Colonic mucosa (tissue), 4 donors: ENCODE results near the gene MCM3AP. TPM values are rescaled to one million over a fixed set of nuclear protein-coding genes. Genes with fewer than 3 reads are reported as not detected.

Source experiments
- DNase-seq: peaks from one replicate; pipeline ENCODE4 v3.0.0-alpha.2; 2020
- H3K27ac ChIP-seq: fragments of 200-600 bp; one replicate; pipeline ENCODE4 v1.8.0; 2021
- H3K27me3 ChIP-seq: fragments of 200-600 bp; one replicate; pipeline ENCODE4 v1.8.0; 2021
- H3K36me3 ChIP-seq: fragments of 200-600 bp; one replicate; pipeline ENCODE4 v1.8.0; 2021
- H3K4me1 ChIP-seq: fragments of 200-600 bp; one replicate; pipeline ENCODE4 v1.8.0; 2021; ENCODE audit warnings: mild to moderate bottlenecking
- H3K4me3 ChIP-seq: fragments of 200-600 bp; one replicate; pipeline ENCODE4 v1.8.0; 2021
- H3K9ac ChIP-seq, 2 donors: one replicate each; pipeline ENCODE4 v1.7.0; 2013; ENCODE audit warnings: control low read depth in 2 of 2, low read depth in 2 of 2, low read length in 2 of 2
- H3K9me3 ChIP-seq: fragments of 200-600 bp; one replicate; pipeline ENCODE4 v1.8.0; 2021
- intact Hi-C: fragments of 100-400 bp; cut with DNase I; formaldehyde crosslinking; loops from one replicate; pipeline ENCODE4 v1.14.1; 2022
- total RNA-seq, 2 donors: library from RNA; stranded (reverse); fragmentation: NEBNext Ultra II Directional in 1 of 2; extraction: Animal tissue kit (Norgen Biotek cat#: 25700) in 1 of 2; gene quantifications; one replicate each; pipeline ENCODE4 v1.2.1, GENCODE V29; 2021
- TF ChIP-seq, protein P1 (sequence below): fragments of 200-600 bp; IDR thresholded peaks from one replicate; pipeline ENCODE4 v1.8.0; 2022; ENCODE audit warnings: antibody characterized with exemption, mild to moderate bottlenecking
- donor health status: healthy.
- donor health status: DM: no; HTN: no; CAD: no.
- donor health status: DM: no; HTN: no; CAD: no.

MCM3AP gene
- total RNA-seq, 2 donors from 2014 or later: 68.4 to 112 TPM

DNA sequence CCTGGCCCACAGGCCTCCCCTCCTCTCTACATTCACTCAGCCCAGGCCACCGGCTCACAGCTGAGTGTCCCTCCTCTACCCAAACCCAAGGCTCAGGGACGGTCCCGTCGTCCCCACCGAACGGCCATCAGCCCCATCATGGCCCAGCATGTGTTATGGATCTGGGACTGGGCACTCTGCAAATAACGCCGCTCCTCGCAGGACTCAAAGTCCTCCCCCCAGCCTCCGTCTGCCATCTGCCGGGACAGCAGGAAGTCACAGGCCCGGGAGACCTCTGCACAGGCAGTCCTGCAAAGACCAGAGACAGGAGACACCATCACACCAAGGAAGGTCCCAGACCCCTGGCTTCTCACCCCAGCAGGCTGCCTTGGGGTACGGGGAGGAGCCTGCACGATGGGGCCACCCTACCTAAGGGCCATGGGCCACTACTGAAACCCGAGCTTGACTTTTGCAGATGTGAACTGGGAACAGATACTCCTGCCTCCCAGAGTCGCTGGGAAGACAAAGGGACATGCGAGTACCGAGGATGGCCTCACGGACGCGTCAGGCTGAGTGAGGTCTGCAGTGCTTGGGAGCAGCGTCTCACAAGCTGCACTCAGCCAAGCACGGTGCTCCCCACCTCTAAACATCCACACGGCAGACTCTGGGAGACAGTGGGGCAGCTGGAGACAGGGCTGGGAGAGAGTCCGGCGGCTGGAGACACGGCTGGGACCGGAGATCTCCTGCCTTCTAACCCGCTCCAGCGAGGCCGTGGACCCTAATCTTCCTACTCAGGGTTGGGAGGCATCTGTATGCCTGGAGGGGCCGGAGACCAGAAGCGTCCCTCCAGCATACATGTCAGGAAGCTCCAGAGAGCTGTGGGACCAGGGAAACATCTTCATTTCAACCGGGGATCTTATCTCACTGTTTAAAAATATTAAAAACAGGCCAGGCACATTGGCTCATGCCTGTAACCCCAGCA, 90.8 kb downstream of the MCM3AP start:
- H3K36me3 ChIP-seq: peaks cover 19% of the 10 kb centered on the region
- no peak overlapping the region for H3K9ac ChIP-seq
- no peak overlapping the region for H3K4me3 ChIP-seq
- no peaks in the 10 kb centered on the region for H3K9me3 ChIP-seq
- no peak overlapping the region for H3K27ac ChIP-seq
- TF ChIP-seq, protein P1, sequence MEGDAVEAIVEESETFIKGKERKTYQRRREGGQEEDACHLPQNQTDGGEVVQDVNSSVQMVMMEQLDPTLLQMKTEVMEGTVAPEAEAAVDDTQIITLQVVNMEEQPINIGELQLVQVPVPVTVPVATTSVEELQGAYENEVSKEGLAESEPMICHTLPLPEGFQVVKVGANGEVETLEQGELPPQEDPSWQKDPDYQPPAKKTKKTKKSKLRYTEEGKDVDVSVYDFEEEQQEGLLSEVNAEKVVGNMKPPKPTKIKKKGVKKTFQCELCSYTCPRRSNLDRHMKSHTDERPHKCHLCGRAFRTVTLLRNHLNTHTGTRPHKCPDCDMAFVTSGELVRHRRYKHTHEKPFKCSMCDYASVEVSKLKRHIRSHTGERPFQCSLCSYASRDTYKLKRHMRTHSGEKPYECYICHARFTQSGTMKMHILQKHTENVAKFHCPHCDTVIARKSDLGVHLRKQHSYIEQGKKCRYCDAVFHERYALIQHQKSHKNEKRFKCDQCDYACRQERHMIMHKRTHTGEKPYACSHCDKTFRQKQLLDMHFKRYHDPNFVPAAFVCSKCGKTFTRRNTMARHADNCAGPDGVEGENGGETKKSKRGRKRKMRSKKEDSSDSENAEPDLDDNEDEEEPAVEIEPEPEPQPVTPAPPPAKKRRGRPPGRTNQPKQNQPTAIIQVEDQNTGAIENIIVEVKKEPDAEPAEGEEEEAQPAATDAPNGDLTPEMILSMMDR: no peak
- no peaks in the 10 kb centered on the region for H3K27me3 ChIP-seq
- intact Hi-C loops: no loop called here
- no peaks in the 10 kb centered on the region for H3K4me1 ChIP-seq
- no peak for DNase-seq

DNA sequence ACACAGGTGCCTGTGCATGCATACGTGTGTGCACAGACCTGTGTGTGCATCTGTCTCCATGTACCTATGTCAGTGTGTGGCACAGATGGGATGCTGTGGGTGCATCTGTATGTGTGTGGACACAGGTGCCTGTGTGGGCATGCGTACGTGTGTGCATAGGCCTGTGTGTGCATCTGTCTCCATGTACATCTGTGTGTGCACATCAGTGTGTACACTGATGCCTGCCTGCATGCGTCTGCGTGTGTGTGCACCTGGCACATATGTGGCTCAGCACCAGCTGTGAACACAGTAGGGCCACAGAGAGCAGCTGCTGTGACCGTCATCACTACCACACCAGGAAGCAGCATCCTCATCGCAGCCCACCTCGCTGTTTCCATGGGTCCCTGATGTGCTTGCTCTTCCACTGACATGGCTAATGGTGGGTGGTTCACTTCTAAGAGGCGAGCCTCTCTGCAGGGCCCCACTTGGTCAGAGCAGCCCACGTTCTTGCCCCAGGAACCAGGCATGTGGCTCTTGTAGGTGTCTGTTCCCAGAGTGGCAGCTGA, 91.5 kb downstream of the MCM3AP start:
- no peak overlapping the region for H3K9ac ChIP-seq
- no peaks in the 10 kb centered on the region for H3K27me3 ChIP-seq
- TF ChIP-seq, protein P1: no peak
- no peak overlapping the region for H3K27ac ChIP-seq
- intact Hi-C loops: no loop called here
- H3K4me1 ChIP-seq: no peaks in the 10 kb centered on the region
- peaks cover 19% of the 10 kb centered on the region for H3K36me3 ChIP-seq
- no peaks in the 10 kb centered on the region for H3K9me3 ChIP-seq
- no peak for DNase-seq
- H3K4me3 ChIP-seq: no peak overlapping the region

DNA sequence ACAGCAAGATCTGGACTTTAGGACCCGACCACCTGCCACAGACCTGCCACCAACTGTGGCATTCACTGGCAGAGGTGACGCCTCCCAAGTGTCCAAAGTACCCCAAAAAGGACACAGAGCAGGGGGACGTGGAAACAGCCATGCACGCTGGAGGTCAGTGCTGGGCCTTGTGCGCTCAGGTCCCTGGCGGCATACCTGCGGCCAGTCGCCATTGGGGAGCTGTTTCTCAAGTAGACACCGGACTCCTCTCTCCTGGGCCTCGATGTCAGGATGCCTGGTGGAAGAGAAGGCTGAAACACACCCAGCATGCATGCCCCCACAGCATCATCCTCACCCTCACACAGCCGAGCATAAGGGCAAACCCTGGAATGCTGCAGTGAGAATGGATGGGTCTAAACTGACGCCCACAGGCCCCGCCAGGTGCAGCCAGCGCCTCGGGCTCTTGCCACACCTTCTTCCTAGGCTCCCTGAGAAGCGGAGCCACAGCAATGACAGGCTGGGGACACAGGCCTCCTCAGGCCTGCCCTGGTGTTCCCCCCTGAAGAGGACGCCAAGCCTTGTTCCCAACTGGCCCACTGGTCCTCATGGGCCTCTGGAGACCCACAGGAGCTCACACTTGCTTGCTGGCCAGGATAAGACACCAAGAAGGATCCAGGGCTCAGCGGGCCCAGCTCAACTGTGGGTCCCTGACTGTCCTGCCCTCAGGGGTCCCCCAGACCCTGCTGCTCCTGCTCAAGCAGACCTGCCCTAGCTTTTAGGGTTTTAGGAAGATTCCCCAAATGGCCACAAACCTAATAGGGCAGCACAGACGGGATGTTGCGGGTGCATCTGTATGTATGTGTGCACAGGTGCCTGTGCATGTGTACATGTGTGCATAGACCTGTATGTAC, 93.5 kb downstream of the MCM3AP start:
- Histone ChIP-seq H3K4me1 (no peaks in the 10 kb centered on the region), H3K9me3 (no peaks in the 10 kb centered on the region), H3K27ac (no peak overlapping the region), H3K4me3 (no peak overlapping the region), H3K36me3 (peaks cover 18% of the 10 kb centered on the region), H3K9ac (no peak overlapping the region), H3K27me3 (no peaks in the 10 kb centered on the region)
- TF ChIP-seq, protein P1: no peak
- no peak for DNase-seq
- intact Hi-C loops: no loop called here

DNA sequence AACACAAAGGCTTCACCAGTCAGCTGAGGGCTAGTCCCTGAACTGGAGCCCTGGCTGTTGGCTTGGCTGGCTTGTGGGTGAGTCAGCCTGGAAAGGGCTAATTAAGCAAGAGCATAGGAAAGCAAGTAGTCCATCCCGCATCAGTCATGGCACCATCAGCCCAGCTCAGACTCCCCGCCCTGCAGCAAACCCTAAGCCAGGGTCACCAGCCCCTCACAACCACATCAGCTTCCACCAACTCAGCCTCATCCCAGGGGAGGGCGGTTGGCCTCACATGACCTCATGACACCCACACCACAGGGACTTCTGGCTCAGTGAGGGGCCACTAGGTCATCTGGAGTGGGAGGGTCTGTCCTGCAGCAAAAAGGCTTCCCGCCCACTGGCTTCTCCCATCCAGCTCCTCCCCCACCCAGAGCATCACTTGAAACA, 94.1 kb downstream of the MCM3AP start:
- Histone ChIP-seq H3K4me3 (no peak overlapping the region), H3K27me3 (no peaks in the 10 kb centered on the region), H3K4me1 (no peaks in the 10 kb centered on the region), H3K27ac (no peak overlapping the region), H3K9me3 (no peaks in the 10 kb centered on the region), H3K9ac (no peak overlapping the region), H3K36me3 (peaks cover 12% of the 10 kb centered on the region)
- intact Hi-C loops: no loop called here
- TF ChIP-seq, protein P1: no peak
- peak; percentile 18 for DNase-seq

DNA sequence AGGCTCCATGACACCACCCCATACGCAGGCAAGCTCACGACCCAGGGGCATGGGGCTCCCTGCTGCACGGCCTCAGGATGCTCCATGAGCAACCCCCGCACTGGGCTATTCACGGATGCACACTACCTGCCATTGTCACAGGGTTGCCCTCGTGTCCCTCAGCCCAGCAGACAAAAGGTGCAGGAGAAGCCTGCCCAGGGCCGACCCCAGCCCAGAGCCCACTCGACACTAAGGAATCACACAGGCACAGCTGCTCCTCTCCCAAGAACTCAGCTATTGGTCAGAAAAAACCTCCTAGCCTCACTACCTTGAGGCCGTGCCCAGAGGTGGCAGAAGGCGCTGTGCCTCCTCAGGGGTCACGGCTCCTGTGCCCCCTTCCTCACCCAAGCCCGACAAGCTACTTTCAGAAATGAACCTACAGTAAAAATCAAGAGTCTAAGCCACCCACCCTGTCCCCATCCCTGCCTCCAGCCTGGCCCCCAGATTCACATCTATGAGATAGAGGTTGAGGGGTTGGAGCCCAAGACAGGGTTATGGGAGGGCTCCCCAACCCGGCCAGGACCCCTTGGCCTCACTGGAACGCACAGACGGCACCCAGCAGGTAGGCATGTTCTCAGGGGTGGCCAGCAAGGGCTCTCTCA, 94.8 kb downstream of the MCM3AP start:
- TF ChIP-seq, protein P1: no peak
- Histone ChIP-seq H3K27ac (no peak overlapping the region), H3K4me1 (no peaks in the 10 kb centered on the region), H3K9me3 (no peaks in the 10 kb centered on the region), H3K27me3 (no peaks in the 10 kb centered on the region), H3K36me3 (peaks cover 10% of the 10 kb centered on the region), H3K9ac (no peak overlapping the region), H3K4me3 (no peak overlapping the region)
- peak; percentile 13 for DNase-seq
- intact Hi-C loops: no loop called here
